Hematopoietic multipotent progenitor cell treated with erythropoietin and hydrocortisone succinate and interleukin-3 and kit ligand, for 8 days (in vitro differentiated cells): ENCODE results near the gene ARHGAP40.

Experiments used
- DNase-seq: peaks from one replicate; pipeline ENCODE4 v3.0.0-alpha.2; 2015

Gene ARHGAP40

GRCh38 chr20:38692436-38693411 is 91.1 kb downstream of the ARHGAP40 start:
- DNase-seq: peak; percentile 76

DNA sequence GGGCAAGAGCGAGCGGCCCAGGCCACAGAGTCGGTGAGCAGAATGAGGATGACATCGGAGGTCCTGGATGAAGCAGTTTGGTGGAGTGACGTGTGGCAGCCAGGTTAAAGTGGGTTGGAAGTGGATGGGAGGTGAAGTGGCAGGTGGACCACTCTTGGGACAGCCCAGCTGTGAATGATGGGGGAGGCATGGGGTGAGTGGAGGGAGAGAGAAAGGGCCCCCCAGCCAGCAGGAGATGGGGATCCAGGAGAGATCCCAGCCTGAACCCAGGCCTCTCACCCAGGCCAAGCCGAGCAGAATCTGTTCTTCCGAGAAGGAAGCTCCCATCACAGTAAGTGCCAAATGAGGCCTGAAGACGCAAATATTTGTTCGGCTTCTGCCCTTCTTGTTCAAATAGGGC is 95.7 kb downstream of the ARHGAP40 start:
- no peak for DNase-seq

DNA sequence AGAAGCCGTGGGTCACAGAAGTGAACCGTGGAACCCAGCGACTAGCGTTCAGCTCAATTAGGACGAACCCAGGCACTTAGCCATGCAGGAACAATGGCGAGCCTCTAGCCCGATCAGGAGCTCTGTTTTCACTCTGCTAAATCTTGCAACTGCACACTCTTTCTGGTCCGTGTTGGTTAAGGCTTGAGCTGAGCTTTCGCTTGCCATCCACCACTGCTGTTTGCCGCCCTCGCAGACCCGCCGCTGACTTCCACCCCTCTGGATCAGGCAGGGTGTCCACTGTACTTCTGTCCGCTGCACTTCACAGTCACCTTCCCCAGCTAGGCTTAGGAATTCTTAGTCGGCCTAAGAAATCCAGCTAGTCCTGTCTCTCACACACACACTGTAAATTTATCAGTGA is 96.9 kb downstream of the ARHGAP40 start:
- DNase-seq: no peak

- DNase-seq: no peak
These were observed 98.5 kb downstream of the ARHGAP40 start for GRCh38 chr20:38700141-38700540.
